H1 (cell line): ENCODE measurements around the gene TMCC3. TPM values are rescaled to one million over a fixed set of nuclear protein-coding genes. Genes with fewer than 3 reads are reported as not detected.

Experiments
- CTCF ChIA-PET: fragments of 300-600 bp; sonication (Branson Sonifier 250); formaldehyde crosslinking; loops from one replicate; lab custom pipeline; 2021; ENCODE audit not compliant: partially characterized antibody; lab: Charles Lee
- POLR2A ChIA-PET: fragments of 300-600 bp; sonication (Branson Sonifier 250); formaldehyde crosslinking; loops from one replicate; lab custom pipeline; 2021; ENCODE audit warnings: inconsistent platforms; ENCODE audit not compliant: partially characterized antibody; lab: Charles Lee
- DNase-seq, 2 experiments: peaks; one replicate each; pipeline versions ENCODE4 v3.0.0 to v3.0.0-alpha.2; 2010 to 2022; ENCODE audit warnings: low spot score in 2 of 2, low read depth in 1 of 2, mixed read lengths in 1 of 2
- FAIRE-seq: peaks from 2 replicates; lab custom pipeline; 2011; peaks lifted over from hg19 to GRCh38; lab: Jason Lieb, UNC
- H2AFZ ChIP-seq: 2 replicates; pipeline ENCODE4 v1.8.1; 2012; ENCODE audit warnings: low read length, inconsistent platforms
- H2AK5ac ChIP-seq: 2 replicates; pipeline ENCODE4 v1.6.1; 2013; ENCODE audit warnings: low read depth, low read length
- H2BK120ac ChIP-seq: replicated peaks from 2 replicates; pipeline ENCODE3; 2013; ENCODE audit warnings: low read depth, low read length, inconsistent platforms
- H2BK12ac ChIP-seq: 2 replicates; pipeline ENCODE4 v1.6.1; 2013; ENCODE audit warnings: low read depth, low read length
- H2BK15ac ChIP-seq: 2 replicates; pipeline ENCODE4 v1.6.1; 2013; ENCODE audit warnings: low read length
- H2BK20ac ChIP-seq: 2 replicates; pipeline ENCODE4 v1.6.1; 2013; ENCODE audit warnings: low read length
- H2BK5ac ChIP-seq: 2 replicates; pipeline ENCODE4 v1.6.1; 2013; ENCODE audit warnings: low read depth, low read length
- H3K14ac ChIP-seq: 2 replicates; pipeline ENCODE4 v1.6.1; 2013; ENCODE audit warnings: inconsistent platforms; ENCODE audit not compliant: insufficient read length
- H3K18ac ChIP-seq: 2 replicates; pipeline ENCODE4 v1.6.1; 2013; ENCODE audit warnings: low read length; ENCODE audit errors: extremely low read depth
- H3K23ac ChIP-seq: 2 replicates; pipeline ENCODE4 v1.6.1; 2013; ENCODE audit warnings: inconsistent platforms; ENCODE audit not compliant: insufficient read length
- H3K23me2 ChIP-seq: 2 replicates; pipeline ENCODE4 v1.6.1; 2013; ENCODE audit warnings: low read depth, low read length
- H3K27ac ChIP-seq: 2 replicates; pipeline ENCODE4 v1.6.1; 2011; ENCODE audit warnings: low read depth, low read length, inconsistent platforms
- H3K27me3 ChIP-seq, 4 experiments: replicated peaks in 1 of 4; 1 replicate in 1 of 4; 2 replicates in 3 of 4; pipeline versions ENCODE4 v1.6.1 to v1.8.1; 2011 to 2013; ENCODE audit warnings: low read length in 3 of 4, mild to moderate bottlenecking in 3 of 4, inconsistent platforms in 2 of 4, mixed read lengths in 2 of 4, moderate library complexity in 1 of 4; ENCODE audit not compliant: control insufficient read depth in 3 of 4, insufficient read depth in 3 of 4; ENCODE audit errors: extremely low read depth in 1 of 4
- H3K36me3 ChIP-seq, 4 experiments: 2 replicates each; pipeline versions ENCODE4 v1.6.1 to v1.8.1; 2011 to 2013; ENCODE audit warnings: mild to moderate bottlenecking in 4 of 4, low read length in 3 of 4, moderate library complexity in 2 of 4, control low read depth in 1 of 4, inconsistent platforms in 1 of 4; ENCODE audit not compliant: insufficient read depth in 4 of 4, control insufficient read depth in 2 of 4
- H3K4ac ChIP-seq: replicated peaks from 2 replicates; pipeline ENCODE3; 2013; ENCODE audit warnings: low read length, low read depth, mixed read lengths, inconsistent platforms; ENCODE audit not compliant: insufficient read length
- H3K4me1 ChIP-seq, 4 experiments: replicated peaks in 1 of 4; 1 replicate in 1 of 4; 2 replicates in 3 of 4; pipeline versions ENCODE4 v1.6.1 to v1.8.1; 2011 to 2013; ENCODE audit warnings: low read length in 3 of 4, inconsistent platforms in 2 of 4, mixed read lengths in 1 of 4; ENCODE audit not compliant: insufficient read depth in 4 of 4, control insufficient read depth in 3 of 4
- H3K4me2 ChIP-seq, 2 experiments: 2 replicates each; pipeline versions ENCODE4 v1.6.1 to v1.8.1; 2011 to 2013; ENCODE audit warnings: low read depth in 2 of 2, low read length in 2 of 2, control low read depth in 1 of 2, inconsistent platforms in 1 of 2, mild to moderate bottlenecking in 1 of 2; ENCODE audit not compliant: insufficient read depth in 1 of 2
- H3K4me3 ChIP-seq, 4 experiments: fragments of 200-600, 300-600 bp in 1 of 4; sonication (generic), shearing (Covaris generic), sonication (Bioruptor Twin) in 1 of 4; 2 replicates each; pipeline versions ENCODE4 v1.5.1 to v1.8.1; 2011 to 2016; ENCODE audit warnings: low read length in 4 of 4, low read depth in 3 of 4, control low read depth in 2 of 4, inconsistent platforms in 2 of 4, mild to moderate bottlenecking in 2 of 4, mixed read lengths in 1 of 4, moderate library complexity in 1 of 4; ENCODE audit not compliant: insufficient read depth in 2 of 4; ENCODE audit errors: extremely low read depth in 1 of 4
- H3K56ac ChIP-seq: replicated peaks from 2 replicates; pipeline ENCODE3; 2013; ENCODE audit warnings: low read depth, mild to moderate bottlenecking, mixed read lengths, low read length, inconsistent platforms; ENCODE audit not compliant: insufficient read length
- H3K79me1 ChIP-seq: 2 replicates; pipeline ENCODE4 v1.6.1; 2013; ENCODE audit warnings: low read depth, low read length, control low read depth
- H3K79me2 ChIP-seq, 2 experiments: 2 replicates each; pipeline versions ENCODE4 v1.6.1 to v1.8.1; 2012 to 2013; ENCODE audit warnings: low read length in 2 of 2, mild to moderate bottlenecking in 2 of 2, inconsistent platforms in 1 of 2; ENCODE audit not compliant: insufficient read depth in 2 of 2, control insufficient read depth in 1 of 2
- H3K9ac ChIP-seq, 4 experiments: replicated peaks in 1 of 4; 1 replicate in 1 of 4; 2 replicates in 3 of 4; pipeline versions ENCODE4 v1.6.1 to v1.8.1; 2011 to 2013; ENCODE audit warnings: low read depth in 3 of 4, low read length in 3 of 4, control low read depth in 2 of 4, mild to moderate bottlenecking in 2 of 4, moderate library complexity in 2 of 4, inconsistent platforms in 1 of 4; ENCODE audit errors: extremely low read depth in 1 of 4
- H3K9me3 ChIP-seq, 2 experiments: 2 replicates each; pipeline versions ENCODE4 v1.6.1 to v1.8.1; 2012 to 2013; ENCODE audit warnings: mild to moderate bottlenecking in 2 of 2, moderate library complexity in 2 of 2, control low read depth in 1 of 2, inconsistent platforms in 1 of 2, low read depth in 1 of 2, low read length in 1 of 2, mixed read lengths in 1 of 2; ENCODE audit not compliant: insufficient read depth in 2 of 2
- H4K20me1 ChIP-seq, 2 experiments: replicated peaks in 1 of 2; 2 replicates each; pipeline versions ENCODE3 to v1.8.1; 2011 to 2013; ENCODE audit warnings: inconsistent platforms in 2 of 2, low read length in 2 of 2, mild to moderate bottlenecking in 1 of 2; ENCODE audit not compliant: insufficient read depth in 2 of 2, control insufficient read depth in 1 of 2
- H4K5ac ChIP-seq: 2 replicates; pipeline ENCODE4 v1.6.1; 2013; ENCODE audit warnings: low read length, low read depth, mixed read lengths, inconsistent platforms; ENCODE audit not compliant: insufficient read length
- H4K8ac ChIP-seq: 2 replicates; pipeline ENCODE4 v1.8.0; 2013; ENCODE audit warnings: mild to moderate bottlenecking, moderate library complexity, low read length, inconsistent platforms; ENCODE audit not compliant: insufficient read depth; ENCODE audit errors: extremely low read depth
- H4K91ac ChIP-seq: replicated peaks from 2 replicates; pipeline ENCODE3; 2013; ENCODE audit warnings: low read length, mixed read lengths, inconsistent platforms; ENCODE audit not compliant: insufficient read length
- BACH1 ChIP-seq: IDR thresholded peaks from 2 replicates; pipeline ENCODE4 v1.6.1; 2012; ENCODE audit warnings: low read length, improper control_type of control experiment
- CBX8 ChIP-seq: fragments of 300-800, 300-1000 bp; sonication (generic); IDR thresholded peaks from 2 replicates; pipeline ENCODE4 v1.7.1; 2016; ENCODE audit warnings: low read depth, low read length, borderline replicate concordance
- CHD1 ChIP-seq: IDR thresholded peaks from 2 replicates; pipeline ENCODE4 v1.6.1; 2012; ENCODE audit warnings: low read depth, low read length, improper control_type of control experiment
- CREB1 ChIP-seq: IDR thresholded peaks from 2 replicates; pipeline ENCODE4 v1.6.1; 2012; ENCODE audit warnings: inconsistent platforms
- KDM5A ChIP-seq: fragments of 200-600 bp; IDR thresholded peaks from 2 replicates; pipeline ENCODE4 v1.7.1; 2012; ENCODE audit warnings: mild to moderate bottlenecking, low read length, inconsistent platforms, mixed read lengths
- NRF1 ChIP-seq: IDR thresholded peaks from 2 replicates; pipeline ENCODE4 v1.6.1; 2011; ENCODE audit warnings: mild to moderate bottlenecking, low read depth, low read length, improper control_type of control experiment
- RBBP5 ChIP-seq: IDR thresholded peaks from 2 replicates; pipeline ENCODE4 v1.7.1; 2012; ENCODE audit warnings: low read depth, mild to moderate bottlenecking, inconsistent platforms, low read length, moderate library complexity, borderline replicate concordance
- RNF2 ChIP-seq: fragments of 200-900, 300-1000 bp; sonication (generic); IDR thresholded peaks from 2 replicates; pipeline ENCODE4 v1.7.1; 2016; ENCODE audit warnings: borderline replicate concordance, low read depth, mild to moderate bottlenecking, antibody characterized with exemption, low read length; ENCODE audit not compliant: poor library complexity, severe bottlenecking; ENCODE audit errors: missing control alignments
- SIN3A ChIP-seq, 2 experiments: IDR thresholded peaks in 1 of 2; conservative IDR thresholded peaks in 1 of 2; 2 replicates each; pipeline ENCODE4 v1.6.1; 2011 to 2012; ENCODE audit warnings: low read length in 2 of 2, improper control_type of control experiment in 1 of 2, low read depth in 1 of 2, mild to moderate bottlenecking in 1 of 2
- TAF7 ChIP-seq: optimal IDR thresholded peaks from 2 replicates; pipeline ENCODE3; 2011; ENCODE audit warnings: low read depth, mild to moderate bottlenecking, inconsistent platforms, low read length, moderate library complexity, borderline replicate concordance
- WGBS, 2 experiments: shearing (Covaris generic) in 1 of 2; methylation state at CpG; one replicate each; pipeline versions ENCODE4 v1.1.6 to v1.1.7; 2013 to 2015; ENCODE audit warnings: low lambda C conversion rate in 2 of 2, mixed read lengths in 2 of 2, inconsistent platforms in 1 of 2, low coverage in 1 of 2, missing lambda C conversion rate in 1 of 2; ENCODE audit not compliant: insufficient replicate concordance in 2 of 2, insufficient coverage in 1 of 2, insufficient read length in 1 of 2; ENCODE audit errors: extremely low coverage in 1 of 2, missing lambda C conversion rate in 1 of 2; 5-methylcytosine and 5-hydroxymethylcytosine counted together
- polyA plus RNA-seq, 7 experiments: library from polyadenylated mRNA; depleted of rRNA in 3 of 7; stranded (reverse) in 5 of 7; unstranded in 2 of 7; fragments of >200 nt in 5 of 7; fragments of 200-250 nt in 2 of 7; gene quantifications; 1 replicate in 5 of 7; 2 replicates in 1 of 7; 4 replicates in 1 of 7; pipeline versions ENCODE4 v1.2.1 to v1.2.3, GENCODE V29; 2011 to 2013; ENCODE audit warnings: missing spikeins in 2 of 7, mixed read lengths in 2 of 7
- total RNA-seq: library from RNA; stranded (reverse); fragmentation: NEBNext Ultra II Directional; extraction: Animal tissue kit (Norgen Biotek cat#: 25700); gene quantifications from 2 replicates; pipeline ENCODE4 v1.2.1, GENCODE V29; 2021
- TF ChIP-seq, protein P1 (sequence below): IDR thresholded peaks from 2 replicates; pipeline ENCODE4 v1.6.1; 2011; ENCODE audit warnings: low read depth, mild to moderate bottlenecking, low read length; ENCODE audit not compliant: insufficient read depth
- TF ChIP-seq, protein P2 (sequence below): IDR thresholded peaks from 2 replicates; pipeline ENCODE4 v1.6.1; 2012; ENCODE audit warnings: low read length, inconsistent platforms

TMCC3 gene
- total and polyA plus RNA-seq, 2 of the 8 experiments (the other 6 are each of a cell fraction or from before 2014, with no cell fraction given) = 1.7 to 4.1 TPM

DNA sequence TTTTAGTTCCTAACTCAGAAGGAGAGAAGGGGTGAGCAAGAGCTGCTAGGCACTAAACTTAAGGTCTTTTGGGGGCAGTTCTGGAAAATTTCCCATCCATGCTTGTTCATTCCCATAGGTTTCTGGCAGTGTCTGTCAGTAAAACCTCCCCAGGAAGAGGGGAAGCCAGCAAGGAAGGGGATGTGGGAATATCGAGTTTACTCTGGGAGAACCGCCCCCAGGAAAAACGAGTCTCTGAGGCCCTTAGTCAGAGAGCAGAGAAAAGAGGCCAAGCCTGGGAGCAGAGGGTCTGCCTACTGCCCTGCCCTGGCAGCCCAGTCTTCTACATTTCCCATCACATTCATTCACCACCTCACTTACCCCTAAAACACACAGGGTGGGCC is 55.9 kb downstream of the TMCC3 start:
- ChIA-PET CTCF (interaction anchor here (0.6 to 1.5 kb wide), 3 partner anchors 8 to 40 kb away, joined by 3 to 7 read pairs (median 3); no protein-coding TSS in a partner anchor), POLR2A (no interaction called here)
- FAIRE-seq = no peak
- TF ChIP-seq KDM5A (no peak), CBX8 (no peak), RBBP5 (no peak), BACH1 (no peak), NRF1 (no peak), RNF2 (no peak), CHD1 (no peak), TAF7 (no peak), CREB1 (no peak), SIN3A (conservative IDR thresholded peaks at IDR 0.05 in 1 of 2, IDR thresholded peaks at IDR 0.05 in 1 of 2; ENCODE audit: low read depth in 1 of 2, low read length in 2 of 2) (no peak)
- TF ChIP-seq, protein P1, sequence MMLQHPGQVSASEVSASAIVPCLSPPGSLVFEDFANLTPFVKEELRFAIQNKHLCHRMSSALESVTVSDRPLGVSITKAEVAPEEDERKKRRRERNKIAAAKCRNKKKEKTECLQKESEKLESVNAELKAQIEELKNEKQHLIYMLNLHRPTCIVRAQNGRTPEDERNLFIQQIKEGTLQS = no peak
- TF ChIP-seq, protein P2, sequence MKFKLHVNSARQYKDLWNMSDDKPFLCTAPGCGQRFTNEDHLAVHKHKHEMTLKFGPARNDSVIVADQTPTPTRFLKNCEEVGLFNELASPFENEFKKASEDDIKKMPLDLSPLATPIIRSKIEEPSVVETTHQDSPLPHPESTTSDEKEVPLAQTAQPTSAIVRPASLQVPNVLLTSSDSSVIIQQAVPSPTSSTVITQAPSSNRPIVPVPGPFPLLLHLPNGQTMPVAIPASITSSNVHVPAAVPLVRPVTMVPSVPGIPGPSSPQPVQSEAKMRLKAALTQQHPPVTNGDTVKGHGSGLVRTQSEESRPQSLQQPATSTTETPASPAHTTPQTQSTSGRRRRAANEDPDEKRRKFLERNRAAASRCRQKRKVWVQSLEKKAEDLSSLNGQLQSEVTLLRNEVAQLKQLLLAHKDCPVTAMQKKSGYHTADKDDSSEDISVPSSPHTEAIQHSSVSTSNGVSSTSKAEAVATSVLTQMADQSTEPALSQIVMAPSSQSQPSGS = no peak

More for the DNA sequence above, 55.9 kb downstream of the TMCC3 start:
- Histone ChIP-seq H3K4me3 (no peak overlapping the region), H2BK15ac (no peak overlapping the region), H3K27ac (no peak overlapping the region), H3K4me2 (no peak overlapping the region), H3K4me1 (peaks cover 0 to 3% (median under 1%) of the 10 kb centered on the region in 4 experiments; a peak in 2 of 7 replicates), H3K9me3 (no peaks in the 10 kb centered on the region), H3K36me3 (no peaks in the 10 kb centered on the region), H4K20me1 (no peaks in the 10 kb centered on the region), H3K9ac (no peak overlapping the region), H3K23ac (no peak overlapping the region), H3K4ac (no peak overlapping the region), H4K5ac (no peak overlapping the region), H2AFZ (no peak overlapping the region), H2BK20ac (no peak overlapping the region), H3K23me2 (no peaks in the 10 kb centered on the region), H3K14ac (no peak overlapping the region), H2AK5ac (no peak overlapping the region), H3K56ac (peak overlapping the region; percentile 28), H4K8ac (no peak overlapping the region), H2BK5ac (no peak overlapping the region), H2BK120ac (no peak overlapping the region), H3K27me3 (no peaks in the 10 kb centered on the region), H4K91ac (peak overlapping the region; percentile 69), H3K79me2 (no peaks in the 10 kb centered on the region), H3K79me1 (no peaks in the 10 kb centered on the region), H2BK12ac (no peak overlapping the region), H3K18ac (no peak overlapping the region)
- 76% methylated on average over 3 of the region's 3 CpGs; no CpG with 5 or more reads in 1 of the 2 experiments for WGBS, 2 experiments
- no peak for DNase-seq
